K562 (cell line): ENCODE results near the gene YLPM1. TPM values are rescaled to one million over a fixed set of nuclear protein-coding genes. Genes with fewer than 3 reads are reported as not detected.

ENCODE experiments used
- POLR3G ChIP-seq: IDR thresholded peaks from 2 replicates; pipeline ENCODE4 v1.6.1; 2011; ENCODE audit not compliant: insufficient read length, insufficient replicate concordance; ENCODE audit errors: extremely low read depth
- RAD21 ChIP-seq, 2 experiments: fragments of 250-450 bp in 1 of 2; fragments of 450-650 bp in 1 of 2; sonication (Bioruptor Pico) in 1 of 2; formaldehyde crosslinking in 1 of 2; IDR thresholded peaks in 1 of 2; conservative IDR thresholded peaks in 1 of 2; 2 replicates each; pipeline versions ENCODE4 v1.4.0 to v1.8.0; 2020 to 2022; ENCODE audit warnings: mild to moderate bottlenecking in 2 of 2, moderate library complexity in 1 of 2
- REST ChIP-seq, 2 experiments: fragments of 450-650 bp; formaldehyde crosslinking in 1 of 2; IDR thresholded peaks; 2 replicates each; pipeline versions ENCODE4 v1.4.0 to v1.6.1; 2014 to 2020; ENCODE audit warnings: mild to moderate bottlenecking in 2 of 2, borderline replicate concordance in 1 of 2, low read depth in 1 of 2
- TAF7 ChIP-seq: fragments of 450-650 bp; IDR thresholded peaks from 2 replicates; pipeline ENCODE4 v1.6.1; 2016; ENCODE audit warnings: missing genetic modification characterization, missing compliant biosample characterization
- ZNF507 ChIP-seq: conservative IDR thresholded peaks from 2 replicates; pipeline ENCODE4 v1.6.1; 2017; ENCODE audit warnings: missing genetic modification characterization, missing compliant biosample characterization
- ZNF766 ChIP-seq: fragments of 200-800 bp; sonication (Bioruptor generic); conservative IDR thresholded peaks from 2 replicates; pipeline ENCODE4 v1.6.1; 2016; ENCODE audit warnings: missing genetic modification characterization, missing compliant biosample characterization
- polyA plus RNA-seq, 8 experiments: library from polyadenylated mRNA; depleted of rRNA in 4 of 8; stranded (reverse) in 5 of 8; unstranded in 3 of 8; fragments of >200 nt; fragmentation: Nextera tagmentation in 2 of 8; fragmentation: Illumina TruSeq in 1 of 8; extraction: Ambion mirVana in 2 of 8; extraction: Trizol in 1 of 8; gene quantifications; 2 replicates each; pipeline versions ENCODE4 v1.2.1 to v1.2.3, GENCODE V29; 2011 to 2014; ENCODE audit warnings: inconsistent platforms in 1 of 8, missing spikeins in 1 of 8
- total RNA-seq, 7 experiments: library from RNA; depleted of rRNA in 6 of 7; stranded (reverse); fragments of >200 nt in 6 of 7; fragmentation: Illumina TruSeq in 2 of 7; extraction: Trizol in 2 of 7; gene quantifications; 2 replicates each; pipeline versions ENCODE4 v1.2.1 to v1.2.3, GENCODE V29; 2011 to 2021; ENCODE audit warnings: low replicate concordance in 1 of 7

Gene YLPM1
- total and polyA plus RNA-seq, 9 of the 15 experiments (the other 6 are each of a cell fraction or from before 2014, with no cell fraction given): 7.2 to 32.7 (median 14.6) TPM

GRCh38 chr14:74793506-74794155 is 30.5 kb downstream of the YLPM1 start (continued):
- TF ChIP-seq REST (IDR thresholded peaks at IDR 0.05; ENCODE audit: borderline replicate concordance) (peak; percentile 64), REST (CRISPR knock-in tag; IDR thresholded peaks at IDR 0.05; ENCODE audit: low read depth) (no peak), TAF7 (tag) (no peak), ZNF507 (tag) (no peak), RAD21 (CRISPR knock-in tag; conservative IDR thresholded peaks at IDR 0.05 in 1 of 2, IDR thresholded peaks at IDR 0.05 in 1 of 2) (peak; percentile 23 to 41; a peak in 3 of 4 replicates), ZNF766 (CRISPR knock-in tag) (0 out of 2 replicates have a peak, but pooled peaks have one; percentile 19), POLR3G (no peak)
